Measurements from ENCODE around the gene MPDU1. TPM values are rescaled to one million over a fixed set of nuclear protein-coding genes. Genes with fewer than 3 reads are reported as not detected.

Gene MPDU1
- total and polyA plus RNA-seq, 2 of the 13 experiments (the other 11 are each of a cell fraction or from before 2014, with no cell fraction given), result 112 to 167 TPM

DNA sequence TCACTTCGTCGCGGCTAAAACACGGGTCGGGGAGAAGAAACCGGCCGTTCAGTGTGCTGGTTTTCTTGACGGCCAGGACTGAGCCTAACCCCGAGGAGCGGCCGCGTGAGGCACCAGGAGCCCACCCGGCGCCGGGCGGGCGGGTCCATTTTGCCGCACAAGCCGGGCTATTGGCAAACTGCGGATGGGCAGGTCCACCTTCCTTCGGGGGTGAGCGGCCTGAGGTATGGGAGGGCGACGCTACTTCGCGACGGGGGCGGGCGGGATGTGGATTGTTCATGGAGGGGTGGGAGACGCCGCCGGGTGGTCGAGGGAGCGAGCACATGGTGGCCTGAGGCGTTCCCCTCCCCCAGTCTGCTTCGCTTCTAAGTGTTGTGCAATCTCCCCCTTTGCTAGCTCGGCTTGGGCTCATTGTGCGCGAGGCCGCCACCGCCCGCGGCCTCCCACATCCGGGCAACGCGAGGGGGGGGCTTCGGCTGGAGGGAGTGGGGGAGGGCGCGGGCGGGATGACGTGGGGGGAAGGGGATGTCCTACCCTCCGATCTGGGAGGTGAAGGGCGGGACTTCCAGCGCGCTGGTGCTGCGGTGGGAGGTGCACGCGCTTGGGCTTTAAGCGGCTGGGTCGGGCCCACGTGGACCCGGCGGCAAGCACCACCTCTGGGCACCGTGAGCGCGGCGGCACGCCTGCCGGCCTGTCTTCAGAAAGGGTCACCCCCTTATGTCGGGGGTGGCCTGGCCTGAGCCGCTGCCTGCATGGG, 10.2 kb upstream of the MPDU1 start (continued):
- no peak for TF ChIP-seq ZNF276 (CRISPR knock-in tag; IDR thresholded peaks at IDR 0.05; ENCODE audit: low read depth)
- TF ChIP-seq ESRRA (CRISPR knock-in tag; IDR thresholded peaks at IDR 0.05; ENCODE audit: low read depth), result no peak
- no peak for TF ChIP-seq CEBPZ (IDR thresholded peaks at IDR 0.05; ENCODE audit: low read length)
- TF ChIP-seq GATAD1 (CRISPR knock-in tag; IDR thresholded peaks at IDR 0.05), result peak; percentile 81
- no peak; the same call in 1 of the 2 replicates for TF ChIP-seq HNRNPL (IDR thresholded peaks at IDR 0.05; ENCODE audit: low read depth, low read length)
- TF ChIP-seq ZNF296 (CRISPR knock-in tag; conservative IDR thresholded peaks at IDR 0.05), result no peak
- TF ChIP-seq, protein P1, sequence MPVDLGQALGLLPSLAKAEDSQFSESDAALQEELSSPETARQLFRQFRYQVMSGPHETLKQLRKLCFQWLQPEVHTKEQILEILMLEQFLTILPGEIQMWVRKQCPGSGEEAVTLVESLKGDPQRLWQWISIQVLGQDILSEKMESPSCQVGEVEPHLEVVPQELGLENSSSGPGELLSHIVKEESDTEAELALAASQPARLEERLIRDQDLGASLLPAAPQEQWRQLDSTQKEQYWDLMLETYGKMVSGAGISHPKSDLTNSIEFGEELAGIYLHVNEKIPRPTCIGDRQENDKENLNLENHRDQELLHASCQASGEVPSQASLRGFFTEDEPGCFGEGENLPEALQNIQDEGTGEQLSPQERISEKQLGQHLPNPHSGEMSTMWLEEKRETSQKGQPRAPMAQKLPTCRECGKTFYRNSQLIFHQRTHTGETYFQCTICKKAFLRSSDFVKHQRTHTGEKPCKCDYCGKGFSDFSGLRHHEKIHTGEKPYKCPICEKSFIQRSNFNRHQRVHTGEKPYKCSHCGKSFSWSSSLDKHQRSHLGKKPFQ (CRISPR knock-in tag; IDR thresholded peaks at IDR 0.05; ENCODE audit: insufficient replicate concordance), result no peak
- TF ChIP-seq ZNF451 (CRISPR knock-in tag; IDR thresholded peaks at IDR 0.05), result peak; percentile 88
- no peak for TF ChIP-seq HMGXB3 (CRISPR knock-in tag; IDR thresholded peaks at IDR 0.05; ENCODE audit: borderline replicate concordance)
- TF ChIP-seq ZNF362 (CRISPR knock-in tag; IDR thresholded peaks at IDR 0.05; ENCODE audit: borderline replicate concordance), result no peak
- TF ChIP-seq SOX13 (IDR thresholded peaks at IDR 0.05), result no peak
- TF ChIP-seq SOX13 (CRISPR knock-in tag; conservative IDR thresholded peaks at IDR 0.05 in 1 of 2, IDR thresholded peaks at IDR 0.05 in 1 of 2), result peak in 1 of 2 experiments; percentile 70; a peak in 3 of 4 replicates
- TF ChIP-seq NFATC3 (CRISPR knock-in tag; IDR thresholded peaks at IDR 0.05), result no peak

Data from HepG2 (cell line).